Activated CD8-positive, alpha-beta memory T cell treated with anti-CD3 and anti-CD28 coated beads, Interleukin-2, amount 10 ng/mL, durations not matched to agents 7 days and 5 days (primary cell): ENCODE measurements around the gene DCHS1. TPM values are rescaled to one million over a fixed set of nuclear protein-coding genes. Genes with fewer than 3 reads are reported as not detected.
A peak's percentile ranks its signal among the peaks of the same experiment; 100 is the strongest.

Experiments
- ATAC-seq: fragments of 150-1000 bp; cut with Tn5 transposase; one replicate; pipeline ENCODE4 v1.10.0; 2021; ENCODE audit warnings: moderate library complexity
- CTCF ChIA-PET: fragments of 350-600 bp; sonication (Branson Sonifier 250); formaldehyde crosslinking; loops from one replicate; lab custom pipeline; 2021; ENCODE audit warnings: antibody characterized with exemption; lab: Charles Lee
- DNase-seq: peaks from one replicate; pipeline ENCODE4 v3.0.0-alpha.2; 2020
- H3K27ac Mint-ChIP-seq: one replicate; pipeline ENCODE4 v1.8.0; 2021; ENCODE audit warnings: mild to moderate bottlenecking, mixed read lengths
- H3K27me3 Mint-ChIP-seq: one replicate; pipeline ENCODE4 v1.8.0; 2021; ENCODE audit warnings: mixed read lengths
- H3K36me3 Mint-ChIP-seq: one replicate; pipeline ENCODE4 v1.8.0; 2021; ENCODE audit warnings: mild to moderate bottlenecking, mixed read lengths
- H3K4me1 Mint-ChIP-seq: one replicate; pipeline ENCODE4 v1.8.0; 2021; ENCODE audit warnings: mixed read lengths
- H3K4me3 Mint-ChIP-seq: one replicate; pipeline ENCODE4 v1.8.0; 2021; ENCODE audit warnings: mild to moderate bottlenecking, moderate library complexity, mixed read lengths
- H3K9me3 Mint-ChIP-seq: one replicate; pipeline ENCODE4 v1.8.0; 2022; ENCODE audit warnings: low read depth, mixed read lengths
- total RNA-seq, 2 experiments: library from RNA; stranded (reverse); gene quantifications; one replicate each; pipeline ENCODE4 v1.2.3, GENCODE V29; 2021

DCHS1 gene
- total RNA-seq, 2 experiments from 2014 or later, result 0.14 to 0.32 TPM

- Mint-ChIP-seq H3K36me3 (peaks cover 1% of the 10 kb centered on the region), H3K9me3 (no peaks in the 10 kb centered on the region), H3K27me3 (peaks cover 14% of the 10 kb centered on the region), H3K4me3 (no peak overlapping the region), H3K4me1 (peaks cover 1% of the 10 kb centered on the region), H3K27ac (no peak overlapping the region)
- CTCF ChIA-PET, result interaction anchor here (1.2 kb wide), 1 partner anchor 31 kb away, joined by 3 read pairs; no protein-coding TSS in a partner anchor
- no peak for DNase-seq
- ATAC-seq, result no peak
Observed at GRCh38 chr11:6652182-6652581, 3.4 kb downstream of the DCHS1 start.

- CTCF ChIA-PET, result interaction anchor here (1.3 to 2.9 kb wide), 3 partner anchors 9 to 46 kb away, joined by 3 to 7 read pairs (median 5); partner anchors contain the start of gene TAF10
- H3K27me3 Mint-ChIP-seq, result peaks cover 2% of the 10 kb centered on the region
Observed at GRCh38 chr11:6650980-6651379, 4.6 kb downstream of the DCHS1 start.

GRCh38 chr11:6650104-6650503, 5.5 kb downstream of the DCHS1 start:
- Mint-ChIP-seq H3K27me3 (no peaks in the 10 kb centered on the region), H3K4me3 (no peak overlapping the region), H3K9me3 (no peaks in the 10 kb centered on the region), H3K27ac (no peak overlapping the region), H3K4me1 (no peaks in the 10 kb centered on the region), H3K36me3 (no peaks in the 10 kb centered on the region)
- CTCF ChIA-PET, result interaction anchor here (0.8 to 2.9 kb wide), 8 partner anchors 8 to 45 kb away, joined by 3 to 7 read pairs (median 4); partner anchors contain the start of genes MRPL17, TAF10 and TPP1
- ATAC-seq, result no peak
- DNase-seq, result no peak

More at GRCh38 chr11:6650980-6651379, 4.6 kb downstream of the DCHS1 start:
- Mint-ChIP-seq H3K4me1 (peaks cover 1% of the 10 kb centered on the region), H3K27ac (no peak overlapping the region), H3K9me3 (no peaks in the 10 kb centered on the region), H3K4me3 (no peak overlapping the region), H3K36me3 (no peaks in the 10 kb centered on the region)
- ATAC-seq, result peak; percentile 18
- no peak for DNase-seq

- Mint-ChIP-seq H3K27ac (no peak overlapping the region), H3K36me3 (no peaks in the 10 kb centered on the region), H3K4me3 (no peak overlapping the region), H3K9me3 (no peaks in the 10 kb centered on the region), H3K27me3 (no peaks in the 10 kb centered on the region), H3K4me1 (no peaks in the 10 kb centered on the region)
- DNase-seq, result no peak
- no peak for ATAC-seq
- CTCF ChIA-PET, result interaction anchor here (0.8 to 2.9 kb wide), 4 partner anchors 35 to 92 kb away, joined by 3 to 7 read pairs (median 4); partner anchors contain the start of genes MRPL17 and TAF10
Observed at GRCh38 chr11:6648501-6648900, 7.1 kb downstream of the DCHS1 start.

- no peaks in the 10 kb centered on the region for H3K4me1 Mint-ChIP-seq
- CTCF ChIA-PET, result interaction anchor here (0.8 to 2.2 kb wide), 3 partner anchors 20 to 93 kb away, joined by 3 to 8 read pairs (median 4); partner anchors contain the start of gene MRPL17
- H3K4me3 Mint-ChIP-seq, result no peak overlapping the region
- no peaks in the 10 kb centered on the region for H3K36me3 Mint-ChIP-seq
- H3K27me3 Mint-ChIP-seq, result no peaks in the 10 kb centered on the region
- H3K27ac Mint-ChIP-seq, result no peak overlapping the region
- no peak for DNase-seq
- H3K9me3 Mint-ChIP-seq, result no peaks in the 10 kb centered on the region
- no peak for ATAC-seq
Observed at GRCh38 chr11:6647836-6648235, 7.8 kb downstream of the DCHS1 start.

- H3K9me3 Mint-ChIP-seq, result no peaks in the 10 kb centered on the region
- H3K36me3 Mint-ChIP-seq, result no peaks in the 10 kb centered on the region
- H3K27ac Mint-ChIP-seq, result no peak overlapping the region
- DNase-seq (no peak), ATAC-seq (peak; percentile 61)
- H3K27me3 Mint-ChIP-seq, result no peaks in the 10 kb centered on the region
- no peaks in the 10 kb centered on the region for H3K4me1 Mint-ChIP-seq
- CTCF ChIA-PET, result interaction anchor here (1.0 to 2.2 kb wide), 2 partner anchors 21 to 36 kb away, joined by 3 to 8 read pairs; partner anchors contain the start of gene MRPL17
- no peak overlapping the region for H3K4me3 Mint-ChIP-seq
Observed at GRCh38 chr11:6646918-6647679, 8.5 kb downstream of the DCHS1 start.

GRCh38 chr11:6646576-6646917, 9.1 kb downstream of the DCHS1 start:
- CTCF ChIA-PET, result interaction anchor here (2.2 kb wide), 1 partner anchor 21 kb away, joined by 8 read pairs; no protein-coding TSS in a partner anchor
- Mint-ChIP-seq H3K4me1 (no peaks in the 10 kb centered on the region), H3K27ac (no peak overlapping the region)

GRCh38 chr11:6646071-6646470, 9.5 kb downstream of the DCHS1 start:
- no peaks in the 10 kb centered on the region for H3K27me3 Mint-ChIP-seq
- CTCF ChIA-PET, result interaction anchor here (2.2 kb wide), 1 partner anchor 22 kb away, joined by 8 read pairs; no protein-coding TSS in a partner anchor
- no peak overlapping the region for H3K4me3 Mint-ChIP-seq

More at GRCh38 chr11:6646576-6646917, 9.1 kb downstream of the DCHS1 start:
- H3K27me3 Mint-ChIP-seq, result no peaks in the 10 kb centered on the region
- no peaks in the 10 kb centered on the region for H3K9me3 Mint-ChIP-seq
- ATAC-seq (peak; percentile 7), DNase-seq (no peak)
- H3K4me3 Mint-ChIP-seq, result no peak overlapping the region
- H3K36me3 Mint-ChIP-seq, result no peaks in the 10 kb centered on the region

GRCh38 chr11:6642957-6643356, 12.7 kb downstream of the DCHS1 start:
- DNase-seq (no peak), ATAC-seq (no peak)
- H3K36me3 Mint-ChIP-seq, result no peaks in the 10 kb centered on the region
- H3K27me3 Mint-ChIP-seq, result no peaks in the 10 kb centered on the region
- H3K4me3 Mint-ChIP-seq, result no peak overlapping the region
- peaks cover 5% of the 10 kb centered on the region for H3K4me1 Mint-ChIP-seq
- H3K27ac Mint-ChIP-seq, result no peak overlapping the region
- CTCF ChIA-PET, result no interaction called here
- no peaks in the 10 kb centered on the region for H3K9me3 Mint-ChIP-seq

More at GRCh38 chr11:6646071-6646470, 9.5 kb downstream of the DCHS1 start:
- Mint-ChIP-seq H3K4me1 (no peaks in the 10 kb centered on the region), H3K27ac (peak overlapping the region; percentile 6), H3K9me3 (no peaks in the 10 kb centered on the region), H3K36me3 (no peaks in the 10 kb centered on the region)
- DNase-seq (no peak), ATAC-seq (no peak)

GRCh38 chr11:6640985-6641701, 14.5 kb downstream of the DCHS1 start:
- H3K4me1 Mint-ChIP-seq, result peaks cover 5% of the 10 kb centered on the region

GRCh38 chr11:6640036-6640984, 15.3 kb downstream of the DCHS1 start:
- H3K4me3 Mint-ChIP-seq, result no peak overlapping the region
- peaks cover 5% of the 10 kb centered on the region for H3K4me1 Mint-ChIP-seq
- DNase-seq (no peak), ATAC-seq (no peak)
- no peaks in the 10 kb centered on the region for H3K36me3 Mint-ChIP-seq
- H3K27me3 Mint-ChIP-seq, result no peaks in the 10 kb centered on the region
- CTCF ChIA-PET, result no interaction called here
- H3K27ac Mint-ChIP-seq, result no peak overlapping the region
- H3K9me3 Mint-ChIP-seq, result no peaks in the 10 kb centered on the region

More at GRCh38 chr11:6640985-6641701, 14.5 kb downstream of the DCHS1 start:
- ATAC-seq (no peak), DNase-seq (no peak)
- Mint-ChIP-seq H3K9me3 (no peaks in the 10 kb centered on the region), H3K4me3 (no peak overlapping the region), H3K27me3 (no peaks in the 10 kb centered on the region), H3K27ac (no peak overlapping the region), H3K36me3 (no peaks in the 10 kb centered on the region)
- CTCF ChIA-PET, result interaction anchor here (1.8 kb wide), 1 partner anchor 9 kb away, joined by 5 read pairs; no protein-coding TSS in a partner anchor

- H3K4me3 Mint-ChIP-seq, result no peak overlapping the region
- CTCF ChIA-PET, result no interaction called here
- no peaks in the 10 kb centered on the region for H3K9me3 Mint-ChIP-seq
- H3K27me3 Mint-ChIP-seq, result no peaks in the 10 kb centered on the region
- no peak for DNase-seq
- peaks cover 5% of the 10 kb centered on the region for H3K4me1 Mint-ChIP-seq
- no peaks in the 10 kb centered on the region for H3K36me3 Mint-ChIP-seq
- no peak for ATAC-seq
- H3K27ac Mint-ChIP-seq, result no peak overlapping the region
Observed at GRCh38 chr11:6638429-6638828, 17.2 kb downstream of the DCHS1 start.
